Heart left ventricle (tissue), 16 donors: Measurements from ENCODE around the gene POP5. TPM values are rescaled to one million over a fixed set of nuclear protein-coding genes. Genes with fewer than 3 reads are reported as not detected.
"Not testable (repeated sequence)": the region's sequence is repeated elsewhere in the genome, so short reads cannot be mapped to it uniquely, and the experiment has no call there.

Experiments used
- ATAC-seq, 4 donors: fragments of 200-7000 bp; cut with Tn5 transposase; one replicate each; pipeline ENCODE4 v1.9.1; 2020 to 2022; ENCODE audit warnings: moderate library complexity in 4 of 4, mild to moderate bottlenecking in 3 of 4, moderate number of reproducible peaks in 1 of 4
- DNase-seq, 5 donors: peaks; one replicate each; pipeline ENCODE4 v3.0.0-alpha.2; 2020
- H3K27ac ChIP-seq, 12 donors: fragments of 200-600 bp; sonication (generic) in 4 of 12; one replicate each; pipeline versions ENCODE4 v1.5.0 to v1.8.0; 2016 to 2022; ENCODE audit warnings: mild to moderate bottlenecking in 2 of 12
- H3K27me3 ChIP-seq, 9 donors: fragments of 200-600 bp; sonication (generic) in 2 of 9; one replicate each; pipeline versions ENCODE4 v1.5.1 to v1.8.0; 2016 to 2022; ENCODE audit warnings: mild to moderate bottlenecking in 3 of 9
- H3K36me3 ChIP-seq, 9 donors: fragments of 200-600 bp; sonication (generic) in 2 of 9; one replicate each; pipeline versions ENCODE4 v1.5.0 to v1.8.0; 2018 to 2022; ENCODE audit warnings: mild to moderate bottlenecking in 2 of 9
- H3K4me1 ChIP-seq, 12 donors: fragments of 200-600 bp; sonication (generic) in 4 of 12; one replicate each; pipeline versions ENCODE4 v1.5.0 to v1.8.0; 2016 to 2022; ENCODE audit warnings: mild to moderate bottlenecking in 3 of 12
- H3K4me3 ChIP-seq, 12 donors: fragments of 200-600 bp; sonication (generic) in 4 of 12; one replicate each; pipeline versions ENCODE4 v1.5.0 to v1.8.0; 2017 to 2022; ENCODE audit warnings: mild to moderate bottlenecking in 9 of 12, moderate library complexity in 4 of 12
- H3K9me3 ChIP-seq, 12 donors: fragments of 200-600 bp; sonication (generic) in 4 of 12; one replicate each; pipeline versions ENCODE4 v1.5.0 to v1.8.0; 2016 to 2022; ENCODE audit warnings: mild to moderate bottlenecking in 1 of 12
- CTCF ChIP-seq, 12 donors: fragments of 200-600 bp; sonication (generic) in 4 of 12; IDR thresholded peaks; one replicate each; pipeline versions ENCODE4 v1.5.0 to v1.8.0; 2018 to 2022; ENCODE audit warnings: antibody characterized with exemption in 12 of 12, mild to moderate bottlenecking in 5 of 12
- POLR2A ChIP-seq, 2 donors: fragments of 450-650 bp; IDR thresholded peaks; one replicate each; pipeline ENCODE4 v1.6.1; 2017; ENCODE audit warnings: antibody characterized with exemption in 2 of 2, mild to moderate bottlenecking in 2 of 2, moderate library complexity in 2 of 2
- WGBS, 4 donors: extraction: QIAGEN DNeasy Blood & Tissue Kit in 2 of 4; methylation state at CpG; one replicate each; pipeline versions ENCODE4 v1.1.5 to v1.1.7; 2013 to 2018; 5-methylcytosine and 5-hydroxymethylcytosine counted together
- intact Hi-C, 10 donors: fragments of 100-400 bp; cut with DNase I; formaldehyde crosslinking; loops; one replicate each; pipeline versions ENCODE4 v1.11.1 to v1.14.2; 2022
- polyA plus RNA-seq, 2 donors: library from polyadenylated mRNA; stranded (reverse); fragments of 200-250 nt; gene quantifications; one replicate each; pipeline ENCODE4 v1.2.3, GENCODE V29; 2013
- total RNA-seq, 9 donors: library from RNA; depleted of rRNA in 2 of 9; stranded (reverse); fragments of >200 nt in 2 of 9; fragmentation: NEBNext Ultra II Directional in 3 of 9; extraction: Animal tissue kit (Norgen Biotek cat#: 25700) in 3 of 9; gene quantifications; one replicate each; pipeline versions ENCODE4 v1.1.0 to v1.2.4, GENCODE V29; 2016 to 2023
- donor health status: ischemic (EF 13 %, LVEDD 7.1; RV severe dilation, severe dysfunction).
- donor health status: healthy with polysubstance abuse.
- donor health status: DM: no; HTN: yes; CAD: no.
- donor health status: DM: no; HTN: no; CAD: no.
- donor health status: ischemic (EF 25% LVEDD 6.9; RV normal size, moderate dysfunction).
- donor health status: ischemic (EF 25% LVEDD 5.7; RV mildly dilated, moderate dysfunction).
- donor health status: healthy.
- donor health status: DM: yes; HTN: yes; CAD: no.
- donor health status: ischemic (EF 35%, LVEDD 5.7; RV mildly dilated, moderate dysfunction).
- donor health status: nonischemic (EF 11% LVEDD 7.7; RV severe dilation, severe dysfunction).
- donor health status: DM: yes; HTN: yes; CAD: no.
- donor health status: PGD.
- donor health status: ischemic (EF 29% LVEDD 5.4; RV normal size, mild dysfunction).
- donor health status: nonischemic (EF 23%, LVEDD 6.1; RV moderate dilation, normal function).

The POP5 gene
- total and polyA plus RNA-seq, 11 donors = 20.6 to 55.8 (median 36.3) TPM

- H3K4me3 ChIP-seq = no peak overlapping the region
- intact Hi-C loops = no loop called here
- peaks cover 0 to 7% (median 0%) of the 10 kb centered on the region in 9 donors for H3K27me3 ChIP-seq
- H3K4me1 ChIP-seq = no peaks in the 10 kb centered on the region
- TF ChIP-seq CTCF (IDR thresholded peaks at IDR 0.05) = peak in 1 of 12 donors; percentile 6
- no peak for TF ChIP-seq POLR2A (IDR thresholded peaks at IDR 0.05)
- H3K27ac ChIP-seq = no peak overlapping the region
- no peaks in the 10 kb centered on the region for H3K9me3 ChIP-seq
- DNase-seq = no peak
- ATAC-seq = no peak
- WGBS, 4 donors = 73 to 81% (median 79%) methylated on average over 22 to 26 of the region's 26 CpGs
- H3K36me3 ChIP-seq = no peaks in the 10 kb centered on the region
Observed at GRCh38 chr12:120625557-120626419, 44.6 kb upstream of the POP5 start.

GRCh38 chr12:120620624-120621023 lies 39.4 kb upstream of the POP5 start:
- no peaks in the 10 kb centered on the region for H3K9me3 ChIP-seq
- intact Hi-C loops = no loop called here
- no peaks in the 10 kb centered on the region for H3K4me1 ChIP-seq
- H3K4me3 ChIP-seq = no peak overlapping the region
- H3K27me3 ChIP-seq = peaks cover 0 to 27% (median 0%) of the 10 kb centered on the region in 9 donors
- WGBS, 4 donors = 84 to 95% (median 90%) methylated on average over 2 of the region's 2 CpGs
- DNase-seq (no peak), ATAC-seq (no peak)
- TF ChIP-seq POLR2A (IDR thresholded peaks at IDR 0.05) (no peak), CTCF (IDR thresholded peaks at IDR 0.05) (no peak)
- H3K36me3 ChIP-seq = no peaks in the 10 kb centered on the region
- no peak overlapping the region for H3K27ac ChIP-seq

- Histone ChIP-seq H3K9me3 (no peaks in the 10 kb centered on the region), H3K27me3 (peaks cover 0 to 27% (median 0%) of the 10 kb centered on the region in 9 donors), H3K4me3 (no peak overlapping the region), H3K27ac (no peak overlapping the region), H3K36me3 (no peaks in the 10 kb centered on the region), H3K4me1 (no peaks in the 10 kb centered on the region)
- ATAC-seq (no peak), DNase-seq (no peak)
- intact Hi-C loops = no loop called here
- TF ChIP-seq CTCF (IDR thresholded peaks at IDR 0.05) (no peak), POLR2A (IDR thresholded peaks at IDR 0.05) (no peak)
- WGBS, 4 donors = 21 to 33% (median 28%) methylated on average over 8 of the region's 8 CpGs
Observed at GRCh38 chr12:120618954-120619615, 37.9 kb upstream of the POP5 start.

GRCh38 chr12:120617767-120618166 lies 36.6 kb upstream of the POP5 start:
- DNase-seq, intact Hi-C loops: not testable (repeated sequence)

GRCh38 chr12:120617193-120617592 lies 36.0 kb upstream of the POP5 start:
- H3K36me3 ChIP-seq, ATAC-seq, H3K9me3 ChIP-seq, H3K27ac ChIP-seq, H3K4me1 ChIP-seq, H3K4me3 ChIP-seq, intact Hi-C loops, DNase-seq: not testable (repeated sequence)
- H3K27me3 ChIP-seq = peaks cover 0 to 27% (median 0%) of the 10 kb centered on the region in 9 donors
- 79 to 95% (median 86%) methylated on average over 3 of the region's 3 CpGs for WGBS, 4 donors

More at GRCh38 chr12:120617767-120618166, 36.6 kb upstream of the POP5 start:
- H3K4me1 ChIP-seq, H3K27ac ChIP-seq, H3K4me3 ChIP-seq, H3K9me3 ChIP-seq, H3K36me3 ChIP-seq, ATAC-seq: not testable (repeated sequence)
- peaks cover 0 to 27% (median 0%) of the 10 kb centered on the region in 9 donors for H3K27me3 ChIP-seq
- WGBS, 4 donors = 90 to 95% (median 95%) methylated on average over 4 of the region's 4 CpGs
